Measurements from ENCODE around the gene TINAGL1. TPM values are rescaled to one million over a fixed set of nuclear protein-coding genes. Genes with fewer than 3 reads are reported as not detected.

Gene TINAGL1
- total and polyA plus RNA-seq, 2 of the 13 experiments (the other 11 are each of a cell fraction or from before 2014, with no cell fraction given) = 24.7 to 76.8 TPM

- TF ChIP-seq CREBL2 (CRISPR knock-in tag; IDR thresholded peaks at IDR 0.05; ENCODE audit: borderline replicate concordance) (no peak), ZSCAN20 (CRISPR knock-in tag; IDR thresholded peaks at IDR 0.05; ENCODE audit: borderline replicate concordance) (no peak), NONO (IDR thresholded peaks at IDR 0.05) (no peak), NONO (CRISPR knock-in tag; conservative IDR thresholded peaks at IDR 0.05) (no peak), AFF4 (CRISPR knock-in tag; IDR thresholded peaks at IDR 0.05) (no peak), REPIN1 (CRISPR knock-in tag; IDR thresholded peaks at IDR 0.05; ENCODE audit: borderline replicate concordance, low read depth) (no peak), ZNF101 (CRISPR knock-in tag; IDR thresholded peaks at IDR 0.05; ENCODE audit: borderline replicate concordance, low read depth) (no peak), ZNF451 (CRISPR knock-in tag; IDR thresholded peaks at IDR 0.05) (no peak)
These were observed 4.2 kb downstream of the TINAGL1 start (continued) for GRCh38 chr1:31580513-31580870.

DNA sequence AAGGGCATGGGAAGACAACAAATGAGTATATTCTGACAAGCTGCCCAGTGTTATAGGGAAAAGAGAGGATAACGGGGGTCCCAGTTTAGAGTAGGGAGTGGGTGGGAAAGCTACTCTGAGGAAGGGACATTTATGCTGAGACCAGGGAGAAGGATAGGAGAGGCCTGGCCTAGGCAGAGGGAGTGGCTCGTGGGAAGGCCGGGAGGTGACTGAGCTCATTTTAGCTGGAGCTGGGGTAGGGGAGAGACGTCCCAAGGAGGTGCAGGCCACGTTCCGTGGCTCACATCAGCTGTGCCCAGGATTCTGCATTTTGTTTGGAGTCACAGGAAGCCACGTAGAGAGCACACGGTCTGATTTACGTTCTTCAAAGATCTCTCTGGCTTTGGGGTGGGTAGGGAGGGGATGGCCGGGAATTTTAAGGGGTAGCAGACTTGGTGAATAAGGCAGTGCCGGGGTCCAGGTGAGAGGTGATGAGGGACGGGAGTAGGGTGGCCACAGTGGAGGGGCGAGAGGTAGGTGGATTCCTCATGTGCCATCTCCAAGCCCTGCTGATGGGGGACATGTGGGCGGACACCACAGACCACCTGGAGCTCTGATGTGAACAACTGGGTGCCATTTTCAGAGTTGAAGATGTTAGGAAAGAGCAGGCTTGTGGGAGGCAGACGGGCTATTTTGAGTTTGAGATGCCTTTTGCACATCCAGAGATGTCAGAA is 4.7 kb downstream of the TINAGL1 start:
- H3K79me2 ChIP-seq (ENCODE audit: insufficient read depth, low read length) = peaks cover 21% of the 10 kb centered on the region
- no peak overlapping the region; the same call in 1 of the 2 replicates for H3K4me2 ChIP-seq (ENCODE audit: low read depth, low read length)
- POLR2A ChIA-PET = no interaction called here
- no peak overlapping the region for H3K4me3 ChIP-seq (replicated peaks in 1 of 3; ENCODE audit: insufficient read depth in 1 of 3, low read depth in 2 of 3, low read length in 3 of 3)
- intact Hi-C loops (cut with micrococcal nuclease; ENCODE audit: unreplicated experiment) (no loop called here), in situ Hi-C loops (cut with HindIII; ENCODE audit: extremely low pct_ligation_motif_present, low pct_unique_long_range_greater_than_20kb) (no loop called here)
- DNase-seq (ENCODE audit: low spot score) (no peak), ATAC-seq (no peak), FAIRE-seq (no peak)
- H2AFZ ChIP-seq (ENCODE audit: low read length) = no peak overlapping the region
- H3K4me1 ChIP-seq (ENCODE audit: insufficient read depth, low read length) = peaks cover 74% of the 10 kb centered on the region
- H4K20me1 ChIP-seq (ENCODE audit: insufficient read depth, low read length) = 0 out of 2 replicates have a peak, but pooled peaks cover 2% of the 10 kb centered on the region
- TF ChIP-seq, protein P1, sequence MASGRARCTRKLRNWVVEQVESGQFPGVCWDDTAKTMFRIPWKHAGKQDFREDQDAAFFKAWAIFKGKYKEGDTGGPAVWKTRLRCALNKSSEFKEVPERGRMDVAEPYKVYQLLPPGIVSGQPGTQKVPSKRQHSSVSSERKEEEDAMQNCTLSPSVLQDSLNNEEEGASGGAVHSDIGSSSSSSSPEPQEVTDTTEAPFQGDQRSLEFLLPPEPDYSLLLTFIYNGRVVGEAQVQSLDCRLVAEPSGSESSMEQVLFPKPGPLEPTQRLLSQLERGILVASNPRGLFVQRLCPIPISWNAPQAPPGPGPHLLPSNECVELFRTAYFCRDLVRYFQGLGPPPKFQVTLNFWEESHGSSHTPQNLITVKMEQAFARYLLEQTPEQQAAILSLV (CRISPR knock-in tag; IDR thresholded peaks at IDR 0.05; ENCODE audit: borderline replicate concordance) = no peak
- TF ChIP-seq SMAD9 (CRISPR knock-in tag; IDR thresholded peaks at IDR 0.05) = no peak
- TF ChIP-seq KMT2A (CRISPR knock-in tag; IDR thresholded peaks at IDR 0.05) = no peak
- TF ChIP-seq RBFOX2 (IDR thresholded peaks at IDR 0.05; ENCODE audit: low read depth, low read length) = 0 out of 2 replicates have a peak, but pooled peaks have one; percentile 17
- TF ChIP-seq ZNF816 (CRISPR knock-in tag; IDR thresholded peaks at IDR 0.05; ENCODE audit: borderline replicate concordance) = no peak
- no peak for TF ChIP-seq ZNF44 (CRISPR knock-in tag; IDR thresholded peaks at IDR 0.05)
- H3K27me3 ChIP-seq (ENCODE audit: control insufficient read depth in 1 of 2, insufficient read depth in 2 of 2, low read length in 2 of 2) = no peaks in the 10 kb centered on the region; a peak in 1 of 5 replicates
- no peak overlapping the region for H3K27ac ChIP-seq (ENCODE audit: extremely low read length, insufficient read depth, low read length)
- H3K9ac ChIP-seq (ENCODE audit: insufficient read depth, low read depth, low read length) = no peak overlapping the region
- over 99% methylated on average over 15 of the region's 15 CpGs for WGBS (ENCODE audit: low lambda C conversion rate)
- CTCF ChIA-PET (ENCODE audit: low intra/inter-chr PET ratio, low total read pairs) = no interaction called here
- H3K9me3 ChIP-seq (ENCODE audit: low read length) = no peaks in the 10 kb centered on the region
- H3K36me3 ChIP-seq (replicated peaks in 1 of 2; ENCODE audit: control insufficient read depth in 1 of 2, insufficient read depth in 2 of 2, low read length in 2 of 2) = peaks cover 7 to 22% of the 10 kb centered on the region in 2 experiments; a peak in 4 of 5 replicates
- BruUV-seq (replicated peaks) = no TSS peak

All from HepG2 (cell line).